BE2C (cell line): Measurements from ENCODE around the gene DNAJC13.
A peak's percentile ranks its signal among the peaks of the same experiment; 100 is the strongest.
"Not testable (repeated sequence)": the region's sequence is repeated elsewhere in the genome, so short reads cannot be mapped to it uniquely, and the experiment has no call there.

ENCODE experiments used
- DNase-seq: peaks from one replicate; pipeline ENCODE4 v3.0.0-alpha.2; 2020
- H3K27me3 ChIP-seq: fragments of 250-450 bp; sonication (Bioruptor Pico); 2 replicates; pipeline ENCODE4 v1.5.1; 2020; ENCODE audit warnings: mild to moderate bottlenecking
- H3K36me3 ChIP-seq: fragments of 250-450 bp; sonication (Bioruptor Pico); 2 replicates; pipeline ENCODE4 v1.5.1; 2020; ENCODE audit warnings: mild to moderate bottlenecking
- H3K4me1 ChIP-seq: fragments of 250-450 bp; sonication (Bioruptor Pico); 2 replicates; pipeline ENCODE4 v1.5.1; 2020
- H3K4me3 ChIP-seq: 2 replicates; pipeline ENCODE4 v1.5.1; 2011; ENCODE audit warnings: low read depth, low read length
- H3K9me3 ChIP-seq: fragments of 250-450 bp; sonication (Bioruptor Pico); 2 replicates; pipeline ENCODE4 v1.5.1; 2020
- TF ChIP-seq, protein P1 (sequence below): IDR thresholded peaks from 2 replicates; pipeline ENCODE4 v1.5.1; 2012; ENCODE audit warnings: mild to moderate bottlenecking, low read depth, low read length

DNAJC13 gene

DNA sequence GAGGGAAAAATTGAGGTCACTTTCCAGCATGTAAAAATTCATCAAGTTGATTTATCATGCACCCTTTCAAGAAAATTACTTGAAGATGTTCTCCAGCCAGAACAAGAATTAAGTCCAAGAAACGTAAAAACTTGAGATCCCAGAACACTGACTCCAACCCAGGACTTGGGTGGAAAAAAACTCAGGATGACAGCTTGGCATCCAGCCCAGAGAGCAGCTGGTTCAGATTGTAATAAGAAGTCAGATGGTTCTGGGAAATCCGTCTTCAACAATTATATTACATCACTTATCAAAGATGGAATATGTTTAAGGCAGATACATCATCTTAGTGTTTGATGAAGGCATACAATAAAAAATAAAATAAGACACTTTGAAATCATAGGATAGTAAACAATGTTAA lies 23.0 kb upstream of the DNAJC13 start:
- Histone ChIP-seq H3K36me3 (no peaks in the 10 kb centered on the region), H3K27me3 (no peaks in the 10 kb centered on the region), H3K4me1 (peaks cover 3% of the 10 kb centered on the region; the same call in 1 of the 2 replicates), H3K4me3 (no peak overlapping the region), H3K9me3 (no peaks in the 10 kb centered on the region)
- peak; percentile 49 for DNase-seq
- TF ChIP-seq, protein P1, sequence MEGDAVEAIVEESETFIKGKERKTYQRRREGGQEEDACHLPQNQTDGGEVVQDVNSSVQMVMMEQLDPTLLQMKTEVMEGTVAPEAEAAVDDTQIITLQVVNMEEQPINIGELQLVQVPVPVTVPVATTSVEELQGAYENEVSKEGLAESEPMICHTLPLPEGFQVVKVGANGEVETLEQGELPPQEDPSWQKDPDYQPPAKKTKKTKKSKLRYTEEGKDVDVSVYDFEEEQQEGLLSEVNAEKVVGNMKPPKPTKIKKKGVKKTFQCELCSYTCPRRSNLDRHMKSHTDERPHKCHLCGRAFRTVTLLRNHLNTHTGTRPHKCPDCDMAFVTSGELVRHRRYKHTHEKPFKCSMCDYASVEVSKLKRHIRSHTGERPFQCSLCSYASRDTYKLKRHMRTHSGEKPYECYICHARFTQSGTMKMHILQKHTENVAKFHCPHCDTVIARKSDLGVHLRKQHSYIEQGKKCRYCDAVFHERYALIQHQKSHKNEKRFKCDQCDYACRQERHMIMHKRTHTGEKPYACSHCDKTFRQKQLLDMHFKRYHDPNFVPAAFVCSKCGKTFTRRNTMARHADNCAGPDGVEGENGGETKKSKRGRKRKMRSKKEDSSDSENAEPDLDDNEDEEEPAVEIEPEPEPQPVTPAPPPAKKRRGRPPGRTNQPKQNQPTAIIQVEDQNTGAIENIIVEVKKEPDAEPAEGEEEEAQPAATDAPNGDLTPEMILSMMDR, result no peak

DNA sequence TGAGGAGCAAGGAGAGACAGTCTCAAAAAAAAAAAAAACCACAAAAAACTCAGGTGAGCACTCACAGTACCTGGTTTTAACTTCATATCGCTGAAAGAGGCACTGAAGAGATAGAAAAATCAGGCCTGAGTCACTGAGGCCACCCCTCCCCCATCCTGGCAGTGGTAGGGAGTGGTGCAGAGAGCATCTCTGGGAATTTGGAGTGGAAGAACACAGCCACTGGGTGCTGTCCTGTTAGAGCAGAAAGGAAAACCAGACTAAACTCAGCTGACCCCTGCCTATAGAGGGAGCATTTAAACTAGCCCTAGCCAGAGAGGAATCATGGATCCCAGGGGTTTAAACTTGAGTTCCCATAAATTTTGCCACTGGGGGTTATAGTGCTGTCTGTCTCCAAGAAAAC lies 22.2 kb upstream of the DNAJC13 start:
- TF ChIP-seq, protein P1, result no peak
- H3K27me3 ChIP-seq, result no peaks in the 10 kb centered on the region
- no peaks in the 10 kb centered on the region for H3K36me3 ChIP-seq
- H3K4me3 ChIP-seq, result no peak overlapping the region
- H3K4me1 ChIP-seq, result peaks cover 3% of the 10 kb centered on the region; the same call in 1 of the 2 replicates
- H3K9me3 ChIP-seq, result no peaks in the 10 kb centered on the region
- no peak for DNase-seq

DNA sequence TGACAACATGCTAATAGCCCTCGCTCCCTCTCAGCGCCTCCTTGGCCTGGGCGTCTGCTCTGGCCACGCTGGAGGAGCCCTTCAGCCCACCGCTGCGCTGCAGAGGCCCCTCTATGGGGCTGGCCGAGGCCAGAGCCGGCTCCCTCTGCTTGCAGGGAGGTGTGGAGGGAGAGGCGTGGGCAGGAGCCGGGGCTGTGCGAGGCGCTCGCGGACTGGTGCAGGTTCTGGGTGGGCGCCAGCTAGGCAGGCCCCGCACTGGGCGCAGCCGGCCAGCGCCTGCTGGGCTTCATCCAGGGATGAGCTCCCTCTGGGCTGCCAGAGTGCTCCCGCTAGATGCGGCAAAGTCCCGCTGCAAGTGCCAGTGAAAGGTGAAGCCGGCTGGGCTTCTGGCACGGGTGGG lies 21.0 kb upstream of the DNAJC13 start:
- no peak for DNase-seq
- Histone ChIP-seq H3K4me3 (no peak overlapping the region), H3K4me1 (peaks cover 3% of the 10 kb centered on the region; the same call in 1 of the 2 replicates), H3K27me3 (no peaks in the 10 kb centered on the region), H3K36me3 (no peaks in the 10 kb centered on the region), H3K9me3 (no peaks in the 10 kb centered on the region)
- TF ChIP-seq, protein P1, result no peak

DNA sequence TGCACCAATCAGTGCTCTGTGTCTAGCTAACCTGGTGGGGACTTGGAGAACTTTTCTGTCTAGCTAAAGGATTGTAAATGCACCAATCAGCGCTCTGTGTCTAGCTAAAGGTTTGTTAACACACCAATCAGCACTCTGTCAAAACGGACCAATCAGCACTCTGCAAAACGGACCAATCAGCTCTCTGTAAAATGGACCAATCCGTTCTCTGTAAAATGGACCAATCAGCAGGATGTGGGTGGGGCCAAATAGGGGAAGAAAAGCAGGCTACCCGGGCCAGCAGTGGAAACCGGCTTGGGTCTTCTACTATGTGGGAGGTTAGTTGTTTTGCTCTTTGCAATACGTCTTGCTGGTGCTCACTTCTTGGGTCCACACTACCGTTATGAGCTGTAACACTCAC lies 20.5 kb upstream of the DNAJC13 start:
- not testable (repeated sequence) for H3K4me3 ChIP-seq, DNase-seq, H3K27me3 ChIP-seq

DNA sequence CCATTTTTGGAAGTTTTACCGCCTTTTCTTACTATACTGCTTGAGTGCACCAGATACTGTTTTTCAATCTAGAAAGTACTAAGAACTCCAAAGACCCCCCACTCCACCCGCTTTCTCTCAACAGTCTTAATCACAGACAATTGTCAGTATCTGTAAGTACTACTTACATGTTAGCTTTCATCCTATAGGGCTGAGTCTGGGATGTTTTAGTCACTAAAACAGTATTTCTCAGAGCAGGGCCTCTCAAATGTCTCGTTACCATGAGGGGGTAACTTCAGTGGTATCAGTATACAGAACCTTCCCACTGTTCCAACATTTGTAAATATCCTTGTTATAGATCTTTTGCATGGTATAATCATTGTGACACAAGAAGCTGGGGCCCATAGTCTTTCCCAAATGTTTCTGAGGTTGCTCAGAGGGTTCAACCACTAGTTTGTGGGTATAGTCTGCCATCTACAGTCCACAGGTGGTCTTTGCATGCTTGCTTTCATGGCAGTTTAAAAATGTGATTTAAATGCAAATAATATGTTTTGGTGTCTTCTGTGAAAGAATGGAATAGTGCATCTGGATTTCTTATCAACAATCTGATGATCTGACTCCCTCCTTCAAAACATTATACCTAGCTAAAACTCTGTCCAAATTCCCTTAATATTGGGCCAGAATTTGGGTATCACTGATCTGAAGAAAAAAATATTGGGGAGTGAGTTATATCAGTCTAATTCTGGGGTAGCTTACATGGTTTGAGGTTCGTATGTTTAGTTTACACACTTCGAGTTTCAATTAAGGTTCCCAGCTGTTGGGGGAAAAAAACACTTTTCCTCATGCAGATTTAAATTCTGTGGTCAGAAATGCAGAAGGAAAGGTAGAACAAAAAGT lies 18.0 kb upstream of the DNAJC13 start:
- DNase-seq, result peak; percentile 50
- no peak overlapping the region for H3K4me3 ChIP-seq
- H3K27me3 ChIP-seq, result no peaks in the 10 kb centered on the region
- TF ChIP-seq, protein P1, result peak; percentile 95
- H3K36me3 ChIP-seq, result no peaks in the 10 kb centered on the region
- H3K4me1 ChIP-seq, result peaks cover under 1% of the 10 kb centered on the region; the same call in 1 of the 2 replicates
- no peaks in the 10 kb centered on the region for H3K9me3 ChIP-seq

More for the DNA sequence above, 20.5 kb upstream of the DNAJC13 start:
- H3K36me3 ChIP-seq, H3K9me3 ChIP-seq, H3K4me1 ChIP-seq: not testable (repeated sequence)

DNA sequence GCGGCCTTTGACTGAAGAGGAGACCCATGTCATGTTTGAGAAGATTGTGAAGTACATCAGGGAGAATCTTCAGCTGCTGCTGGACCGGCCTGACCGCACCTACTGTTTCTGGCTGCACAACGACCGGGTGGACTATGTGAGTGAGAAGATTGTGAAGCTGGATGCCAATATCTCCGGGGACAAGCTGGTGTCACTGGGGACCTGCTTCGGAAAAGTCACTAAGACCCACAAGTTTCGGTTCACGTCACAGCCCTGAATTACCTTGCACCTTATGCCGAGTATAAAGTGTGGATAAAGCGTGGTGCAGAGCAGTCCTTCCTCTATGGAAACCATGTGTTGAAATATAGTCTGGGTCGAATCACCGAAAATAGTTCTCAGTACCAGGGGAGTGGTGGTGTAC lies 16.0 kb upstream of the DNAJC13 start:
- no peak for DNase-seq
- Histone ChIP-seq H3K4me3 (no peak overlapping the region), H3K9me3 (no peaks in the 10 kb centered on the region), H3K27me3 (no peaks in the 10 kb centered on the region), H3K4me1 (peaks cover 11% of the 10 kb centered on the region; the same call in 1 of the 2 replicates), H3K36me3 (no peaks in the 10 kb centered on the region)
- TF ChIP-seq, protein P1, result no peak
